Hematopoietic multipotent progenitor cell (in vitro differentiated cells): Measurements from ENCODE around the gene NOB1. TPM values are rescaled to one million over a fixed set of nuclear protein-coding genes. Genes with fewer than 3 reads are reported as not detected.
"Not testable (repeated sequence)": the region's sequence is repeated elsewhere in the genome, so short reads cannot be mapped to it uniquely, and the experiment has no call there.

ENCODE experiments used
- DNase-seq, 3 donors: peaks; one replicate each; pipeline ENCODE4 v3.0.0-alpha.2; 2011 to 2015; ENCODE audit warnings: low read depth in 2 of 3, low spot score in 2 of 3
- total RNA-seq: library from RNA; depleted of rRNA; stranded (reverse); fragments of >200 nt; gene quantifications from one replicate; pipeline ENCODE4 v1.2.3, GENCODE V29; 2012

NOB1 gene
- total RNA-seq, 1 donor = 83.7 TPM

DNA sequence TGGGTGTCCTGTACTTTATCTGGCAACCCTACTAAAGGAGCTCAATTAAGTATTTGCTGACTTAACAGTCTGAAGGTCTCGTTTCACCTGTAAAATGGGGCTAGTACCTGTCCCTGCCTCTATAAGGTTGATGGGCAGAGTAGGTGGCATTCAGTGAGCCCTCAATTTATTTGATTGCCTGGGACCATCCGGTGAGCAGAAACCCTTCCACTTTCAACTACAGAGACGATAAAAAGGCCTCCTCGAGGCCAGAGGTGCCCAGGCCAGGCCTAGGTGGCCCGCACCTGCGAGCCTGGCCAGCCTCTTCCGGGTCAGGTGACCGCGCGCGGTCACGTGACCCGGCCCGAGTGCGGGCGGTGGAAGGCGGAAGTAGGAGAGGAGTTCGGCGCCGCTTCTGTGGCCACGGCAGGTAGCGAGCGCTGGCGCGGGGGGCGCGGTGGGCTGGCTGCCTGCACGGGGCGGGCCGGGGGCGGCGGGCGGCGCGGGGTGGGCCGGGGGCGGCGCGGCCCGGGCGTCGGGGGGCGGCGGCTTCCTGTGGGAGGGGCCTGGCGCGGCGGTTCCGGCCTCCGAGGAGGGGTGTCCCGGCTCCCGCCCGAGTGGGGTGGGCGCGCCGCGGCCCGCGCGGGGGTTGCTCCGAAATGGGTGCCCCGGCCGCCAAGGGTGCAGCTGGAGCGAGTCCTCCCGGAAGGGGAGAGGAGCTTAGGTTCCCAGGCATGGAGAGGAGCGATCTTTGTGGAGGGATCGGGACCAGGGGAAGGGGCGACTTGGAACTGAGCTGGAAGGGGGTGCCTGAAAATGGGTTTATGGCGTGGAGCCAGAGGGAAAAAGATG, 7.5 kb upstream of the NOB1 start, which contains the start of gene WWP2:
WWP2 (plus strand) TSS at position 350 of the 831 bp plus-strand sequence. CDS start 24,679 bp downstream, outside the sequence.
- peak; percentile 69 to 90 (median 87) for DNase-seq

GRCh38 chr16:69757375-69757774, 2.6 kb upstream of the NOB1 start:
- not testable (repeated sequence) for DNase-seq

DNA sequence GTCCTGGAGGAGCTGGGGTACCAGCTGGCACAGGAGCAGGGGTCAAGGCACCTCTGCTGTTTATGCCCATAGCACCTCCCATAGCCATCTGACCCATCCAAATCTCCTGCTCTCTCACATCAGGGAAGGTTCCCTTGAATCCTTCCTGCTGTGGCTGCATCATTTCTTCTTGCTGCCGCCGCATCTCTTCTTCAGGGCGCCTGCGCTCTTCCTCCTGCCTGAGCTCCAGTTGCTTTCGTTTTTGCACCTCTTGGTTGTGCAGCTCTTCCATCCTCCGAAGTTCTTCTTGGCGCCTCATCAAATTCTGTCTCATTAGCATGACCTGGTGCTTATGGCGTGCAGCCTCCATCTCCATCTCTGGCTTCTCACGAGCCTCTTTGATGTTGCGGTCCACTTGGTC, 2.0 kb upstream of the NOB1 start:
- DNase-seq = no peak

GRCh38 chr16:69754143-69754468, 620 bp downstream of the NOB1 start:
- no peak for DNase-seq

DNA sequence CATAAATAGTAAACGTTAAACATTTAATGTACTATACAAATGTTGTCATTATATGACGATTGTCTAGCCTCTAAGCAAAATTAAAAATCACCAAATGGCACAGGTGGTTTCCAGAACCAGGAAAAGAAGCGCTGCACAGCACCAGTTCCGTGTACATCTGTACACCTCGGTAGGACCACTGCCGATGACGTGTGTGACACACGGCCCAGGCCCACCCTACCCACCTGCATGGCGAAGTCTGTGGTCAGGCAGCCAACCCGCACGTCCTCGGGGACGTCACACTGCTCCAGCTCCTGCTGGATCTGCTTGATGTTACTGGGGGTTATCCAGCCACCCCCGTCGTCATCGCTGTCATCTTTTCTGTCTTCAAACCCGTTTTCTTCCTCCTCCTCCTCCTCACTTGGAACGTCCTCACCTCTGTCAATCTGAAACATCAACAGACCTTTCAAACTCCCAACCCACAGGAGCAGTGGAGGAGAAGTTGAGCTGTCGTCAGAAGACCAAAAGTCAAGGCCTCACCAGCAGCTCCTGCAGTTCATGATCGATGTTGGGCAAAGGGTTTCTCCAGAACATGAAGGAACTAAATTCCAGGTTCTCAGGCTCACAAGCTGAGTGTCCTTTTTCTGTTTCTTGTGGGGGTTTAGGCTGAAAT, 5.9 kb downstream of the NOB1 start:
- no peak for DNase-seq

- no peak for DNase-seq
Measured at GRCh38 chr16:69747115-69747514, 7.6 kb downstream of the NOB1 start.

DNA sequence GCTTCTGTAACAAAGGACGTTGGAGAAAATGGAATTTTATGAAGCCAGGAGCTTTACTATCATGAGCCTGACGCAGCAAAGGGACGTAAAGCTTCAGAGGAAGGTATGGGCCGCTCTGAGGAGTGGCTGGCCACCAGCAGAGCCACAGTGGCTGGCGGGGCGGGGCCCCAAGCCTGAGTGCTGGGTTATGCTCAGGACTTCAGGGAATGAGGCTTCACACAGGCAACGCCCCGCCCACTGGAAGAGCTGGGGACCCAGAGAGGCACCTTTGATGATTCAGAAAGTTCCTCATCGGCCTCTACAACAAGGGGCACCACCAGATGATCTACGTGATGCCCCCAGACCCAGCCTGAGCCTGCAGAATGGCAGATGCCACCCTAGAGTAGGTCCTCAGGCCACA, 8.8 kb downstream of the NOB1 start:
- DNase-seq = no peak

GRCh38 chr16:69745232-69745612, 9.5 kb downstream of the NOB1 start:
- no peak for DNase-seq

- no peak for DNase-seq
Measured at GRCh38 chr16:69744363-69745231, 10.1 kb downstream of the NOB1 start.

- DNase-seq = no peak
Measured at GRCh38 chr16:69741951-69742904, 12.5 kb downstream of the NOB1 start.

- DNase-seq = no peak
Measured at GRCh38 chr16:69741519-69741918, 13.2 kb downstream of the NOB1 start.

- no peak for DNase-seq
Measured at GRCh38 chr16:69732101-69732500, 22.6 kb downstream of the NOB1 start.

DNA sequence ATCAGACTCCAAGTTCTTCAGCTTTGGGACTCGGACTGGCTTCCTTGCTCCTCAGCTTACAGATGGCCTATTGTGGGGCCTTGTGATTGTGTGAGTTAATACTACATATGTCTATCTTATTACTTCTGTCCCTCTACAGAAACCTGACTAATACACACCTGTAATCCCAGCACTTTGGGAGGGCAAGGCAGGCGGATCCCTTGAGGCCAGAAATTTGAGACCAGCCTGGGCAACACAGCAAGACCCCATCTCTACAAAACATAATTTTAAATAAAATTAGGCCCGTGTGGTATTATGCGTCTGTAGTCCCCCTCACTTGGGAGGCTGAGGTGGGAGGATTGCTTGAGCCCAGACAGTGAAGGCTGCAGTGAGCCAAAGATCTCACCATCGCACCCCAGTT, 23.4 kb downstream of the NOB1 start:
- DNase-seq = not testable (repeated sequence)

DNA sequence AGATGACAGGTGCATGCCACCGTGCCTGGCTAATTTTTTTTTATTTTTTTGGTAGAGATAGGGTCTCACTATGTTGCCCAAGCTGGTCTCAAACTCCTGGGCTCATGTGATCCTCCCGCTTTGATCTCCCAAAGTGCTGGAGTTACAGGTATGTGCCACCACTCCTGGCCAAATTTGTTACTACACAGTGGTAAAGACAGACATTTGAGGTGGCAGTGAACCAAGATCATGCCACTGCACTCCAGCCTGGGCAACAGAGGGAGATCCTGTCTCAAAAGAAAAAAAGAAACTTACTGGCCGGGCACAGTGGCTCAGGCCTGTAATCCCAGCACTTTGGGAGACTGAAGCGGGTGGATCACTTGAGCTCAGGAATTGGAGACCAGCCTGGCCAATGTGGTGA, 25.7 kb downstream of the NOB1 start:
- not testable (repeated sequence) for DNase-seq

GRCh38 chr16:69727916-69728270, 26.8 kb downstream of the NOB1 start:
- DNase-seq = no peak

DNA sequence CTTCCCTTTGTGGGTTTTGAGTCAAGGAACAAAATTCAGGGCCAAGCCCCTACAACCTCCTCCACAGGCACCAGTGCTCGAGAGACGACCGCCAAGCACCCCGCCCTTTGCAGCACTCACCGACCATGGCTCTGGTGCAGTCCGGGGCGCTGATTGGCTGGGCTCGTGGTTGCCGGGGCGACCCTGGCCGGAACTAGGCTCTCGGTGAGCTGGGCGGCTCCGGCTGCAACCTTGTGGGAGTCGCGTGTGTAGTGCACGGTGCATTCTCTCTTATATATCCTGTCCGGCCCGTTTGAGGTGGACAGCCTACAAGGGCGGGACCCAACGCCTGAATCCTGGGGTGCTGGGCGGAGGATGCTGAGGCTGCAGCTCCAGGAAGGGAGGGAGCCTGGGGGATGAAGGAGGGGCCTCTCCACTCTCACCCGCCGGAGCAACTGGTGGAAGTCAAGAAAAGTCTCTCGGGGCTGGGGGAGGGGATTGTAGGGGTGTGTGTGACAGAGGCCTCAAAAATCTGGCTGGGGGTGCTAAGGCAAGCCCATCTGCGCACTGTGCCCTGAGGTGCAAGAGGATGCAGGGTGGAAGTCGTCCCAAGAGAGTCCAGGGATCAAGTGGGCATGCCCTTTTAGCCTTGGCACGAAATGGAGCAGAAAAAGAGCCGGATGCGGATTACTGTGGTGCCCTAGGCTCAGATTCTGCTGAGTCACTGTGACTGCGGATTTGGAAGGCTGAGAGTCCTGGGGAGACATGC, 28.2 kb downstream of the NOB1 start, which contains the start of gene NQO1:
NQO1 (minus strand) TSS at position 248 of the 748 bp plus-strand sequence; CDS start at position 127, 121 bp downstream.
- peak; percentile 40 to 93 (median 91) for DNase-seq

DNA sequence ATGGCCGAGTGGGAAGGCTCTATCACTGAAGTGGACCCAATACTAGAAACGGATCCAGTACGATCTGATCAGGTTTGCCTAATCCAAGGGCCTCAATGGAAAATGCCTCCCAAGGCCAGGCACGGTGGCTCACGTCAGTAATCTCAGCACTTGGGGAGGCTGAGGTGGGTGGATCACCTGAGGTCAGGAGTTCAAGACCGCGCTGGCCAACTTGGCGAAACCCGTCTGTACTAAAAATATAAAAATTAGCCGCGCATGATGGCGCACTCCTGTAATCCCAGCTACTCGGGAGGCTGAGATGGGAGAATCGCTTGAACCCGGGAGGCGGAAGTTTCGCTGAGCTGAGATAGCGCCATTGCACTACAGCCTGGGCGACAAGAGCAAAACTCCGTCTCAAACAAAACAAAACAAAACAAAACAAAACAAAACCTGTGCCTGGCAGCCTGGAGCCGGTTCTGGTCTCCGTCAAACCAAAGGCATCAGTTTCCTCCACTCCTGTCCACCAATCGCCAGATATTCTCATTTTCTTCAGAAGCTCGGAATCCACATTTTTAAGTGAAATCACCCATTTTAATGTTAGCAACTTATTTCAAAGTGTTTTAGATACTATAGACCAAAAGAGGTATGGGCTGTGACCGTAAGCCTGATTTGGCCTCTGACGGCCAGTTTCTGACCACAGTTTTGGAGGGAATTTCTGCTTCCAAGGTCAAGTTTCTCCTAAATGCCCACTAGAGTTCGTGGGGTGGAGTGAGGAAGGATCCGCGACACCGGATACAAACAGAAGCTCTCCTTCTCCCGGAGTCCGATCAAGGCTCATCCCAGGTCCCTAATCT, 29.0 kb downstream of the NOB1 start:
- no peak for DNase-seq

- no peak for DNase-seq
Measured at GRCh38 chr16:69724981-69725479, 29.7 kb downstream of the NOB1 start.
